PC-3 (cell line): ENCODE results near the gene GPANK1.

Experiments used
- CTCF ChIP-seq: fragments of 300-600 bp; sonication (generic); conservative IDR thresholded peaks from 2 replicates; pipeline ENCODE4 v1.5.1; 2017; ENCODE audit warnings: antibody characterized with exemption, low read depth, mild to moderate bottlenecking, low read length
- EZH2 ChIP-seq: fragments of 300-600 bp; sonication (generic); IDR thresholded peaks from one replicate; pipeline ENCODE4 v1.6.1; 2017; ENCODE audit warnings: antibody characterized with exemption, mild to moderate bottlenecking, low read length; ENCODE audit not compliant: unreplicated experiment

- TF ChIP-seq EZH2 (no peak), CTCF (no peak)
These were observed 622 bp downstream of the GPANK1 start for GRCh38 chr6:31663961-31664789.
